Measurements from ENCODE around the gene DLK1.

DNA sequence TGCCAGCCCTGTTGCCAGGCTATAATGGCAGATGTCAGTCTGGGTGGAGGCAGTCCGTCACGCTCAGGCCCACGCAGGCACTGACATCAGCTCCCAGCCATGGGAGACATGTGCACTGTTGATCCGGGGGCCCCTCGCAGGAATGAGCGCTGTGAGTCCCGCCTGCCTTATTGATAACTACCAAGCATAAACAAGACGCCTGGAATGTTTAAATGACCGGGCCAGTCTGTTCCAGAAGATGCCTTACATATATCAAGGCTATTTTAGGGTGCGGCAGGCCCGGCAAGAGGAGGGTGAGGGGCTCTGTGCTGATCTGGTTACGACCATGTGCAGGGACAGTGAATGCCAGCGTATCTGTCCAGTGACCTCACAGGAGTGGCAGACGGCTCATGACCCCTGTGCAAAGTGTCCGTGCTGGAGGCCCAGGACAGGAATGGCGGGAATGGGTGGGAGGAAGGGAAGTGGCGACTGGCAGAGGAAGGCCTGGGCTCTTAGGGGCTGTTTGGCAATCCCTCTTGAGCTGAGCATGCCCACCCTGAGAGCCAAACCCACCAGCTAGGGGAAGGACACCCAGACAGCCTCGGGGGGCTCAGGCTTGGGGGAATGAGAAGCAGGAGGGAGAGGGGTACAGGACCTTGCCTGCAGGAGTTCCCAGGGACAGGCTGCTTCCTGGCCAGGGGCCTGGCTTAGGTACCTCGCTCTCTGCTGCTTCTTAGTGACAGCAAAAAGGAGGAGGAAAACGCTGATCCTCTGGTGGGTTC lies 49.3 kb downstream of the DLK1 start:
- TF ChIP-seq EZH2 (optimal IDR thresholded peaks at IDR 0.05; ENCODE audit: low read depth, low read length) (no peak), CTCF (IDR thresholded peaks at IDR 0.05; ENCODE audit: low read length) (no peak)
